ENCODE data around the gene TMEM178A. TPM values are rescaled to one million over a fixed set of nuclear protein-coding genes. Genes with fewer than 3 reads are reported as not detected.

The TMEM178A gene
- total and polyA plus RNA-seq, 4 donors, result 2.0 to 9.5 (median 4.7) TPM

GRCh38 chr2:39689876-39690275 is 24.2 kb downstream of the TMEM178A start:
- H3K27me3 ChIP-seq (ENCODE audit: control insufficient read depth in 1 of 2, insufficient read depth in 2 of 2, low read length in 1 of 2), result no peaks in the 10 kb centered on the region
- H3K36me3 ChIP-seq (ENCODE audit: control insufficient read depth in 1 of 2, insufficient read depth in 2 of 2, low read length in 1 of 2), result no peaks in the 10 kb centered on the region
- DNase-seq (no peak), ATAC-seq (ENCODE audit: low FRiP score) (no peak)
- no peaks in the 10 kb centered on the region for H3K4me1 ChIP-seq (ENCODE audit: control insufficient read depth in 1 of 2, insufficient read depth in 2 of 2, low read length in 2 of 2)
- intact Hi-C loops (cut with DNase I), result loop anchor here in 1 of 2 donors (10.0 kb wide), 2 partner anchors 95 to 175 kb away; no protein-coding TSS in a partner anchor
- no peak overlapping the region for H3K27ac ChIP-seq (ENCODE audit: low read depth in 1 of 2, low read length in 2 of 2)
- H3K9me3 ChIP-seq (ENCODE audit: control insufficient read depth, low read length), result no peaks in the 10 kb centered on the region
- 94% methylated on average over 6 of the region's 6 CpGs for WGBS, 2 donors
- H3K4me3 ChIP-seq (ENCODE audit: low read length in 2 of 2), result no peak overlapping the region

GRCh38 chr2:39693245-39693644 is 27.5 kb downstream of the TMEM178A start:
- ATAC-seq (ENCODE audit: low FRiP score) (no peak), DNase-seq (no peak)
- H3K9me3 ChIP-seq (ENCODE audit: control insufficient read depth, low read length), result no peaks in the 10 kb centered on the region
- 88 to 91% methylated on average over 1 of the region's 1 CpG for WGBS, 2 donors
- no peak overlapping the region for H3K4me3 ChIP-seq (ENCODE audit: low read length in 2 of 2)
- H3K27me3 ChIP-seq (ENCODE audit: control insufficient read depth in 1 of 2, insufficient read depth in 2 of 2, low read length in 1 of 2), result no peaks in the 10 kb centered on the region
- no peaks in the 10 kb centered on the region for H3K36me3 ChIP-seq (ENCODE audit: control insufficient read depth in 1 of 2, insufficient read depth in 2 of 2, low read length in 1 of 2)
- H3K4me1 ChIP-seq (ENCODE audit: control insufficient read depth in 1 of 2, insufficient read depth in 2 of 2, low read length in 2 of 2), result no peaks in the 10 kb centered on the region
- H3K27ac ChIP-seq (ENCODE audit: low read depth in 1 of 2, low read length in 2 of 2), result no peak overlapping the region
- intact Hi-C loops (cut with DNase I), result loop anchor here in 1 of 2 donors (10.0 kb wide), 2 partner anchors 98 to 178 kb away; no protein-coding TSS in a partner anchor

DNA sequence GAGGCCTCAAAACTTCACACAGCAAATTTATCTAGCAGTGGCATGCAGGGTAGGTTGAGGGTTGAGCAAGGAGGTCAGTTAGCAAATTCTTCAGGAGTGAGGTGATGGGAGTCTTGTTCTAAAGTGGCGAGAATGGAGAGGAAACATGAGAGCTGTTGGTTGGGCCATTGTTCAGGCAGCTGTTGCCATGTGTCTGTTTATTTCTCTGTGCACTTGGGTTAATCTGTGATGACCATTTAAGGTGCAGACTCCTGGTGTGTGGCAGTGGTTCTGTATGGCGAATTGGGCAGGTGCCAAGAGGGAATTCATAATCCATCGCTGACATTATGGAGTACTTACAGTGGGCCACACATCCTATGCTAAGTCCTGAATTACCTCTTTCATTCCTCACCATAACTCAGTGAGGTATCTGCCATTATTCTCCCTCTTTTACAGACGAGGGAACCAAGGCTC is 30.4 kb downstream of the TMEM178A start:
- DNase-seq, result no peak
- Histone ChIP-seq H3K36me3 (ENCODE audit: control insufficient read depth in 1 of 2, insufficient read depth in 2 of 2, low read length in 1 of 2) (no peaks in the 10 kb centered on the region), H3K4me3 (ENCODE audit: low read length in 2 of 2) (no peak overlapping the region), H3K4me1 (ENCODE audit: control insufficient read depth in 1 of 2, insufficient read depth in 2 of 2, low read length in 2 of 2) (no peaks in the 10 kb centered on the region), H3K27me3 (ENCODE audit: control insufficient read depth in 1 of 2, insufficient read depth in 2 of 2, low read length in 1 of 2) (no peaks in the 10 kb centered on the region), H3K27ac (ENCODE audit: low read depth in 1 of 2, low read length in 2 of 2) (peak overlapping the region in 1 of 2 donors; percentile 3), H3K9me3 (ENCODE audit: control insufficient read depth, low read length) (no peaks in the 10 kb centered on the region)
- WGBS, 2 donors, result 37 to 52% methylated on average over 4 of the region's 4 CpGs
- no peak for ATAC-seq (ENCODE audit: low FRiP score)
- intact Hi-C loops (cut with DNase I), result loop anchor here (5.0 to 10.0 kb wide), 3 partner anchors 101 to 184 kb away; no protein-coding TSS in a partner anchor

DNA sequence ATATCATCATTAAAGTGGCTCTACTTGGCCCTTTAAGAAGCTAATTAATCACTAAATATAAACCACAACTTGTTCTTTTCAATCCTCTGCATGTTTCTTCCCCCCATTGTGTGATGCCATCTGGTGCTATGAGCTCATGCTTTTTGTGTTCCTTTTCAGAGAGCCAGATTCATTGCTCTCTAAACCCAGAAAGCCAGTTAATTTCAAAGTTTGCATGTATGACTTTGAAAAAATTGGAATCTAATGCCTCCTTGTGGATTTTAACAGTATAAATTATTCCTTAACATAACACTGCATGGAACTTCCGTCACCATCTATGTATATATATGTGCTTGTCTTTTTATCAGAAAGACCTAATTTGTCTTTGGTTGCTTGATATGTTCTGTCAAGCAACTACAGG is 31.1 kb downstream of the TMEM178A start:
- WGBS, 2 donors, result 8 to 13% methylated on average over 1 of the region's 1 CpG
- no peaks in the 10 kb centered on the region for H3K9me3 ChIP-seq (ENCODE audit: control insufficient read depth, low read length)
- ATAC-seq (ENCODE audit: low FRiP score) (peak; percentile 60), DNase-seq (no peak)
- H3K36me3 ChIP-seq (ENCODE audit: control insufficient read depth in 1 of 2, insufficient read depth in 2 of 2, low read length in 1 of 2), result no peaks in the 10 kb centered on the region
- H3K27me3 ChIP-seq (ENCODE audit: control insufficient read depth in 1 of 2, insufficient read depth in 2 of 2, low read length in 1 of 2), result no peaks in the 10 kb centered on the region
- H3K4me1 ChIP-seq (ENCODE audit: control insufficient read depth in 1 of 2, insufficient read depth in 2 of 2, low read length in 2 of 2), result no peaks in the 10 kb centered on the region
- peak overlapping the region in 1 of 2 donors; percentile 30 for H3K27ac ChIP-seq (ENCODE audit: low read depth in 1 of 2, low read length in 2 of 2)
- no peak overlapping the region for H3K4me3 ChIP-seq (ENCODE audit: low read length in 2 of 2)
- intact Hi-C loops (cut with DNase I), result loop anchor here (5.0 to 10.0 kb wide), 3 partner anchors 102 to 185 kb away; no protein-coding TSS in a partner anchor

DNA sequence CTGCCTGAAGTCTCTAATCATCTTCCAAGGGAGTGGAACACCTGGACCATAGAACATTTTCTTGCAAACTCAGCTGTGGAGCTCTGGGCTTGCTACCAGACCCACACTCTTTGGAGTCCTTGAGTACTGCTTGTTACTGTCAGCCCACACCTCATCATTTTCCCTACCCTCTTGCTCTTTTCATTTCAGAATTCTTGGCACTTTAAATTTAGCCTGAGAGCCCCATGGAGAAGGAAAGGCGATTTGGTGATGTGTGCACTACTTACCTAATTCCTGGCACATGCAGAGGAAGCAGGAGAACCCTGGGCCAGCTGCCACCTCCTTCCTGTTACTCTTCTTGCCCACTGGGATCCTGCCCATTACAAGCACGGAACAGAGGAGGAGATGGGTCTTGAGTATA is 31.7 kb downstream of the TMEM178A start:
- ATAC-seq (ENCODE audit: low FRiP score) (peak; percentile 33), DNase-seq (peak; percentile 61 to 76)
- Histone ChIP-seq H3K4me3 (ENCODE audit: low read length in 2 of 2) (no peak overlapping the region), H3K9me3 (ENCODE audit: control insufficient read depth, low read length) (peaks cover 1% of the 10 kb centered on the region), H3K27me3 (ENCODE audit: control insufficient read depth in 1 of 2, insufficient read depth in 2 of 2, low read length in 1 of 2) (no peaks in the 10 kb centered on the region), H3K4me1 (ENCODE audit: control insufficient read depth in 1 of 2, insufficient read depth in 2 of 2, low read length in 2 of 2) (no peaks in the 10 kb centered on the region), H3K36me3 (ENCODE audit: control insufficient read depth in 1 of 2, insufficient read depth in 2 of 2, low read length in 1 of 2) (no peaks in the 10 kb centered on the region), H3K27ac (ENCODE audit: low read depth in 1 of 2, low read length in 2 of 2) (peak overlapping the region; percentile 1 to 78)
- WGBS, 2 donors, result 0 to 8% methylated on average over 2 of the region's 2 CpGs
- intact Hi-C loops (cut with DNase I), result loop anchor here (5.0 to 10.0 kb wide), 3 partner anchors 103 to 185 kb away; no protein-coding TSS in a partner anchor

DNA sequence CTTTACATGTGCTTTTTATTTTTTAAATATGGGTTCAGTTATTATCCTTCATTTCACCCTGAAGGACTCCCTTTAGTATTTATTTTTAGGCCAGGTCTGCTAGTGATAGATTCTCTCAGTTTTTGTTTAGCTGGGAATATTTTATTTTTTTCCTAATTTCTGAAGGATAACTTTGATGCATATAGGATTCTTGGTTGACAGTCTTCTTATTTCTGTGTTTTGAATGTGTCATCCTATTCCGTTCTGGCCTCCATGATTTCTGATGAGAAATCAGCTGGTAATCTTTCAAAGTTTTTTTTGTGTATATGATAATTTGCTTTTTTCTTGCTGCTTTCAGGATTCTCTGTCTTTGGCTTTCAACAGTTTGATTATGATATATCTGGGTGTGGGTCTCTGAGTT is 35.4 kb downstream of the TMEM178A start:
- H3K27me3 ChIP-seq (ENCODE audit: control insufficient read depth in 1 of 2, insufficient read depth in 2 of 2, low read length in 1 of 2), result no peaks in the 10 kb centered on the region
- no peak overlapping the region for H3K27ac ChIP-seq (ENCODE audit: low read depth in 1 of 2, low read length in 2 of 2)
- H3K4me3 ChIP-seq (ENCODE audit: low read length in 2 of 2), result no peak overlapping the region
- no peaks in the 10 kb centered on the region for H3K4me1 ChIP-seq (ENCODE audit: control insufficient read depth in 1 of 2, insufficient read depth in 2 of 2, low read length in 2 of 2)
- intact Hi-C loops (cut with DNase I), result no loop called here
- no peak for ATAC-seq (ENCODE audit: low FRiP score)
- DNase-seq, result no peak
- WGBS, 2 donors, result 97 to 99% methylated on average over 1 of the region's 1 CpG
- no peaks in the 10 kb centered on the region for H3K36me3 ChIP-seq (ENCODE audit: control insufficient read depth in 1 of 2, insufficient read depth in 2 of 2, low read length in 1 of 2)
- H3K9me3 ChIP-seq (ENCODE audit: control insufficient read depth, low read length), result peaks cover 1% of the 10 kb centered on the region

GRCh38 chr2:39703181-39703872 is 37.6 kb downstream of the TMEM178A start:
- Histone ChIP-seq H3K27me3 (ENCODE audit: control insufficient read depth in 1 of 2, insufficient read depth in 2 of 2, low read length in 1 of 2) (no peaks in the 10 kb centered on the region), H3K9me3 (ENCODE audit: control insufficient read depth, low read length) (peaks cover 1% of the 10 kb centered on the region), H3K27ac (ENCODE audit: low read depth in 1 of 2, low read length in 2 of 2) (no peak overlapping the region), H3K4me3 (ENCODE audit: low read length in 2 of 2) (no peak overlapping the region), H3K4me1 (ENCODE audit: control insufficient read depth in 1 of 2, insufficient read depth in 2 of 2, low read length in 2 of 2) (no peaks in the 10 kb centered on the region), H3K36me3 (ENCODE audit: control insufficient read depth in 1 of 2, insufficient read depth in 2 of 2, low read length in 1 of 2) (no peaks in the 10 kb centered on the region)
- WGBS, 2 donors, result 67 to 77% methylated on average over 3 of the region's 3 CpGs
- DNase-seq (no peak), ATAC-seq (ENCODE audit: low FRiP score) (no peak)
- intact Hi-C loops (cut with DNase I), result no loop called here

GRCh38 chr2:39704540-39704939 is 38.8 kb downstream of the TMEM178A start:
- Histone ChIP-seq H3K9me3 (ENCODE audit: control insufficient read depth, low read length) (peaks cover 1% of the 10 kb centered on the region), H3K27ac (ENCODE audit: low read depth in 1 of 2, low read length in 2 of 2) (no peak overlapping the region), H3K27me3 (ENCODE audit: control insufficient read depth in 1 of 2, insufficient read depth in 2 of 2, low read length in 1 of 2) (no peaks in the 10 kb centered on the region), H3K36me3 (ENCODE audit: control insufficient read depth in 1 of 2, insufficient read depth in 2 of 2, low read length in 1 of 2) (no peaks in the 10 kb centered on the region), H3K4me3 (ENCODE audit: low read length in 2 of 2) (no peak overlapping the region), H3K4me1 (ENCODE audit: control insufficient read depth in 1 of 2, insufficient read depth in 2 of 2, low read length in 2 of 2) (no peaks in the 10 kb centered on the region)
- intact Hi-C loops (cut with DNase I), result no loop called here
- WGBS, 2 donors, result 72 to 87% methylated on average over 3 of the region's 3 CpGs
- ATAC-seq (ENCODE audit: low FRiP score), result no peak
- DNase-seq, result no peak

- H3K27ac ChIP-seq (ENCODE audit: low read depth in 1 of 2, low read length in 2 of 2), result no peak overlapping the region
- H3K4me1 ChIP-seq (ENCODE audit: control insufficient read depth in 1 of 2, insufficient read depth in 2 of 2, low read length in 2 of 2), result no peaks in the 10 kb centered on the region
- intact Hi-C loops (cut with DNase I), result no loop called here
- no peak overlapping the region for H3K4me3 ChIP-seq (ENCODE audit: low read length in 2 of 2)
- no peaks in the 10 kb centered on the region for H3K36me3 ChIP-seq (ENCODE audit: control insufficient read depth in 1 of 2, insufficient read depth in 2 of 2, low read length in 1 of 2)
- H3K27me3 ChIP-seq (ENCODE audit: control insufficient read depth in 1 of 2, insufficient read depth in 2 of 2, low read length in 1 of 2), result no peaks in the 10 kb centered on the region
- peaks cover 1% of the 10 kb centered on the region for H3K9me3 ChIP-seq (ENCODE audit: control insufficient read depth, low read length)
- WGBS, 2 donors, result 90 to 95% methylated on average over 4 of the region's 4 CpGs
- DNase-seq, result no peak
- no peak for ATAC-seq (ENCODE audit: low FRiP score)
Observed at GRCh38 chr2:39705638-39706037, 39.9 kb downstream of the TMEM178A start.
